Activated T-cell treated with anti-CD3 and anti-CD28 coated beads, Interleukin-2, amount 50 U/mL, for 4 hours (primary cell): ENCODE results near the gene HDLBP. TPM values are rescaled to one million over a fixed set of nuclear protein-coding genes. Genes with fewer than 3 reads are reported as not detected.
A peak's percentile ranks its signal among the peaks of the same experiment; 100 is the strongest.

Source experiments
- ATAC-seq, 2 donors: fragments of 200-7000 bp; cut with Tn5 transposase; one replicate each; pipeline ENCODE4 v1.10.0; 2021
- DNase-seq: peaks from one replicate; pipeline ENCODE4 v3.0.0-alpha.2; 2020
- H3K27me3 Mint-ChIP-seq: one replicate; pipeline ENCODE4 v1.8.0; 2021; ENCODE audit warnings: low read depth, mixed read lengths
- H3K36me3 Mint-ChIP-seq: one replicate; pipeline ENCODE4 v1.8.0; 2022; ENCODE audit warnings: mixed read lengths; ENCODE audit not compliant: insufficient read depth
- H3K4me1 Mint-ChIP-seq: one replicate; pipeline ENCODE4 v1.8.0; 2021; ENCODE audit warnings: low read depth, mixed read lengths
- H3K4me3 Mint-ChIP-seq: one replicate; pipeline ENCODE4 v1.8.0; 2021; ENCODE audit warnings: mild to moderate bottlenecking, moderate library complexity, mixed read lengths
- H3K9me3 Mint-ChIP-seq: one replicate; pipeline ENCODE4 v1.8.0; 2021; ENCODE audit warnings: mixed read lengths
- total RNA-seq, 3 donors: library from RNA; stranded (reverse); gene quantifications; one replicate each; pipeline ENCODE4 v1.2.1, GENCODE V29; 2021

HDLBP gene
- total RNA-seq, 3 donors from 2014 or later = 231 to 270 (median 257) TPM

- peak; percentile 13 to 23 for ATAC-seq
- DNase-seq = no peak
- peaks cover 12% of the 10 kb centered on the region for H3K36me3 Mint-ChIP-seq
Measured at GRCh38 chr2:241224018-241224850, 91.2 kb downstream of the HDLBP start.

GRCh38 chr2:241223211-241224017 lies 92.1 kb downstream of the HDLBP start:
- Mint-ChIP-seq H3K36me3 (peaks cover 9% of the 10 kb centered on the region), H3K4me3 (no peak overlapping the region), H3K9me3 (no peaks in the 10 kb centered on the region), H3K4me1 (peaks cover 14% of the 10 kb centered on the region), H3K27me3 (peaks cover 1% of the 10 kb centered on the region)
- DNase-seq = no peak
- peak; percentile 17 to 31 for ATAC-seq

More at GRCh38 chr2:241224018-241224850, 91.2 kb downstream of the HDLBP start:
- Mint-ChIP-seq H3K27me3 (no peaks in the 10 kb centered on the region), H3K9me3 (no peaks in the 10 kb centered on the region), H3K4me3 (no peak overlapping the region), H3K4me1 (peaks cover 6% of the 10 kb centered on the region)

GRCh38 chr2:241219856-241220356 lies 95.6 kb downstream of the HDLBP start:
- ATAC-seq (no peak), DNase-seq (no peak)
- H3K27me3 Mint-ChIP-seq = peaks cover 2% of the 10 kb centered on the region
- H3K9me3 Mint-ChIP-seq = no peaks in the 10 kb centered on the region
- H3K4me3 Mint-ChIP-seq = no peak overlapping the region
- H3K4me1 Mint-ChIP-seq = peaks cover 17% of the 10 kb centered on the region
- H3K36me3 Mint-ChIP-seq = no peaks in the 10 kb centered on the region

GRCh38 chr2:241219030-241219382 lies 96.5 kb downstream of the HDLBP start:
- peak overlapping the region; percentile 87 for H3K4me3 Mint-ChIP-seq
- H3K36me3 Mint-ChIP-seq = no peaks in the 10 kb centered on the region
- no peak for DNase-seq
- ATAC-seq = no peak
- peaks cover 12% of the 10 kb centered on the region for H3K4me1 Mint-ChIP-seq
- peaks cover 2% of the 10 kb centered on the region for H3K27me3 Mint-ChIP-seq
- no peaks in the 10 kb centered on the region for H3K9me3 Mint-ChIP-seq

- H3K27me3 Mint-ChIP-seq = peaks cover 2% of the 10 kb centered on the region
- H3K36me3 Mint-ChIP-seq = no peaks in the 10 kb centered on the region
- H3K4me3 Mint-ChIP-seq = peak overlapping the region; percentile 87
- DNase-seq (peak; percentile 17), ATAC-seq (peak; percentile 35 to 37)
- H3K9me3 Mint-ChIP-seq = no peaks in the 10 kb centered on the region
- H3K4me1 Mint-ChIP-seq = peaks cover 12% of the 10 kb centered on the region
Measured at GRCh38 chr2:241218131-241219029, 97.1 kb downstream of the HDLBP start.

- peak; percentile 18 for DNase-seq
- peaks cover 2% of the 10 kb centered on the region for H3K27me3 Mint-ChIP-seq
- H3K9me3 Mint-ChIP-seq = no peaks in the 10 kb centered on the region
- ATAC-seq = peak; percentile 39 to 40
- no peaks in the 10 kb centered on the region for H3K36me3 Mint-ChIP-seq
- peaks cover 12% of the 10 kb centered on the region for H3K4me1 Mint-ChIP-seq
- peak overlapping the region; percentile 69 for H3K4me3 Mint-ChIP-seq
Measured at GRCh38 chr2:241217320-241218031, 98.0 kb downstream of the HDLBP start.

- DNase-seq = no peak
- no peak for ATAC-seq
- H3K9me3 Mint-ChIP-seq = no peaks in the 10 kb centered on the region
- H3K36me3 Mint-ChIP-seq = no peaks in the 10 kb centered on the region
- peak overlapping the region; percentile 69 for H3K4me3 Mint-ChIP-seq
- H3K27me3 Mint-ChIP-seq = peaks cover 2% of the 10 kb centered on the region
- H3K4me1 Mint-ChIP-seq = peaks cover 12% of the 10 kb centered on the region
Measured at GRCh38 chr2:241216211-241216761, 99.2 kb downstream of the HDLBP start.

GRCh38 chr2:241215421-241215820 lies 100.1 kb downstream of the HDLBP start:
- Mint-ChIP-seq H3K9me3 (no peaks in the 10 kb centered on the region), H3K4me1 (peaks cover 12% of the 10 kb centered on the region), H3K36me3 (no peaks in the 10 kb centered on the region), H3K4me3 (no peak overlapping the region), H3K27me3 (peaks cover 2% of the 10 kb centered on the region)
- ATAC-seq (no peak), DNase-seq (no peak)

GRCh38 chr2:241214766-241215165 lies 100.7 kb downstream of the HDLBP start:
- no peaks in the 10 kb centered on the region for H3K9me3 Mint-ChIP-seq

GRCh38 chr2:241214209-241214608 lies 101.3 kb downstream of the HDLBP start:
- H3K9me3 Mint-ChIP-seq = no peaks in the 10 kb centered on the region
- no peak overlapping the region for H3K4me3 Mint-ChIP-seq
- DNase-seq = no peak

More at GRCh38 chr2:241214766-241215165, 100.7 kb downstream of the HDLBP start:
- Mint-ChIP-seq H3K27me3 (peaks cover 2% of the 10 kb centered on the region), H3K4me1 (peaks cover 12% of the 10 kb centered on the region), H3K36me3 (no peaks in the 10 kb centered on the region), H3K4me3 (no peak overlapping the region)
- DNase-seq (no peak), ATAC-seq (no peak)

GRCh38 chr2:241213567-241213966 lies 101.9 kb downstream of the HDLBP start:
- no peaks in the 10 kb centered on the region for H3K36me3 Mint-ChIP-seq
- no peak overlapping the region for H3K4me3 Mint-ChIP-seq
- DNase-seq = no peak
- no peaks in the 10 kb centered on the region for H3K9me3 Mint-ChIP-seq
- peaks cover 2% of the 10 kb centered on the region for H3K27me3 Mint-ChIP-seq
- peaks cover 4% of the 10 kb centered on the region for H3K4me1 Mint-ChIP-seq
- no peak for ATAC-seq

More at GRCh38 chr2:241214209-241214608, 101.3 kb downstream of the HDLBP start:
- no peaks in the 10 kb centered on the region for H3K36me3 Mint-ChIP-seq
- peaks cover 2% of the 10 kb centered on the region for H3K27me3 Mint-ChIP-seq
- no peak for ATAC-seq
- H3K4me1 Mint-ChIP-seq = peaks cover 10% of the 10 kb centered on the region

- no peaks in the 10 kb centered on the region for H3K27me3 Mint-ChIP-seq
Measured at GRCh38 chr2:241213041-241213440, 102.4 kb downstream of the HDLBP start.

GRCh38 chr2:241211276-241211675 lies 104.2 kb downstream of the HDLBP start:
- Mint-ChIP-seq H3K9me3 (no peaks in the 10 kb centered on the region), H3K36me3 (no peaks in the 10 kb centered on the region), H3K4me3 (no peak overlapping the region), H3K4me1 (no peaks in the 10 kb centered on the region), H3K27me3 (no peaks in the 10 kb centered on the region)
- ATAC-seq (no peak), DNase-seq (no peak)

More at GRCh38 chr2:241213041-241213440, 102.4 kb downstream of the HDLBP start:
- Mint-ChIP-seq H3K4me3 (no peak overlapping the region), H3K9me3 (no peaks in the 10 kb centered on the region), H3K4me1 (peaks cover 1% of the 10 kb centered on the region), H3K36me3 (no peaks in the 10 kb centered on the region)
- DNase-seq = no peak
- no peak for ATAC-seq
